ENCODE results near the gene CXorf49B. TPM values are rescaled to one million over a fixed set of nuclear protein-coding genes. Genes with fewer than 3 reads are reported as not detected.

Gene CXorf49B
- total RNA-seq, 6 donors from 2014 or later: not detected

GRCh38 chrX:71815121-71815905 lies 52.2 kb downstream of the CXorf49B start:
- ATAC-seq (ENCODE audit: low FRiP score in 2 of 2): peak in 1 of 2 donors; percentile 37
- no peaks in the 10 kb centered on the region for H3K9me3 ChIP-seq
- H3K27ac ChIP-seq: no peak overlapping the region
- 78 to 91% methylated on average over 2 to 14 of the region's 14 CpGs for WGBS, 2 donors
- no peaks in the 10 kb centered on the region for H3K36me3 ChIP-seq
- no peaks in the 10 kb centered on the region for H3K27me3 ChIP-seq
- no peaks in the 10 kb centered on the region for H3K4me1 ChIP-seq
- no peak for TF ChIP-seq POLR2A (IDR thresholded peaks at IDR 0.05)
- no peak for TF ChIP-seq EP300 (IDR thresholded peaks at IDR 0.05)
- no peak for TF ChIP-seq POLR2AphosphoS5 (IDR thresholded peaks at IDR 0.05)
- no peak for TF ChIP-seq CTCF (IDR thresholded peaks at IDR 0.05)
- no peak overlapping the region for H3K4me3 ChIP-seq
- DNase-seq: no peak

GRCh38 chrX:71815906-71816156 lies 52.7 kb downstream of the CXorf49B start:
- 61% methylated on average over 2 of the region's 2 CpGs; no CpG with 5 or more reads in 1 of the 2 donors for WGBS, 2 donors
- H3K9me3 ChIP-seq: no peaks in the 10 kb centered on the region
- H3K36me3 ChIP-seq: no peaks in the 10 kb centered on the region
- ATAC-seq (ENCODE audit: low FRiP score in 2 of 2) (peak in 1 of 2 donors; percentile 19), DNase-seq (no peak)
- TF ChIP-seq EP300 (IDR thresholded peaks at IDR 0.05) (no peak), POLR2AphosphoS5 (IDR thresholded peaks at IDR 0.05) (no peak), POLR2A (IDR thresholded peaks at IDR 0.05) (no peak), CTCF (IDR thresholded peaks at IDR 0.05) (no peak)
- no peak overlapping the region for H3K27ac ChIP-seq
- no peaks in the 10 kb centered on the region for H3K4me1 ChIP-seq
- no peaks in the 10 kb centered on the region for H3K27me3 ChIP-seq
- H3K4me3 ChIP-seq: no peak overlapping the region

Small RNA genes within 50 kb of the gene (small RNA-seq; reads per million reads assigned to genes)
- 0 reads per million in 4 donors for gene BX276092.1
- gene BX276092.6: 0 reads per million in 4 donors
- 0 reads per million in 4 donors for gene BX276092.8

Other genes with a start within 250 kb of the CXorf49B start
- 100 to 1,000 TPM in 5 of 6 donors, 10 to 100 TPM in 1; 88.3 to 315 (median 159) TPM for gene OGT, start 230.2 kb upstream of the CXorf49B start, total RNA-seq
- 1 to 10 TPM; 1.1 to 7.3 (median 2.9) TPM for gene GCNA, start 184.9 kb upstream of the CXorf49B start, total RNA-seq
- gene CXCR3, start 144.8 kb upstream of the CXorf49B start, total RNA-seq: 1 to 10 TPM in 2 of 6 donors, under 1 TPM in 3, not detected in 1; 0.76 to 5.2 (median 0.97) TPM
- gene CXorf49, start 45.1 kb upstream of the CXorf49B start, total RNA-seq: not detected
- gene NHSL2, start 147.5 kb downstream of the CXorf49B start, total RNA-seq: 10 to 100 TPM in 3 of 6 donors, 1 to 10 TPM in 3; 5.8 to 18.3 (median 9.9) TPM

Measured in upper lobe of left lung (tissue), 6 donors.